PFSK-1 (cell line): Measurements from ENCODE around the gene AK2.

Experiments
- FOXP2 ChIP-seq: optimal IDR thresholded peaks from 2 replicates; pipeline ENCODE3; 2011; ENCODE audit warnings: borderline replicate concordance, control low read depth, inconsistent platforms; ENCODE audit not compliant: insufficient read depth; ENCODE audit errors: extremely low read length, extremely low read depth
- POLR2AphosphoS5 ChIP-seq: IDR thresholded peaks from 2 replicates; pipeline ENCODE4 v1.6.1; 2012; ENCODE audit warnings: low read depth, mild to moderate bottlenecking, control low read depth, low read length, moderate library complexity
- REST ChIP-seq, 2 experiments: IDR thresholded peaks; 2 replicates each; pipeline versions ENCODE4 v1.6.1 to v1.8.0; 2011 to 2012; ENCODE audit warnings: low read depth in 2 of 2, low read length in 2 of 2, control low read depth in 1 of 2, inconsistent platforms in 1 of 2, mild to moderate bottlenecking in 1 of 2, moderate library complexity in 1 of 2; ENCODE audit not compliant: insufficient read depth in 1 of 2
- SIN3A ChIP-seq: IDR thresholded peaks from 2 replicates; pipeline ENCODE4 v1.6.1; 2012; ENCODE audit warnings: mild to moderate bottlenecking, low read length, moderate library complexity, borderline replicate concordance; ENCODE audit not compliant: insufficient read depth
- TAF1 ChIP-seq: IDR thresholded peaks from 2 replicates; pipeline ENCODE4 v1.6.1; 2012; ENCODE audit warnings: low read length, control low read depth, borderline replicate concordance; ENCODE audit not compliant: insufficient read depth

The AK2 gene

GRCh38 chr1:33031506-33031905, 5.2 kb downstream of the AK2 start:
- TF ChIP-seq TAF1 (no peak), POLR2AphosphoS5 (no peak), REST (IDR thresholded peaks at IDR 0.05; ENCODE audit: insufficient read depth in 1 of 2, low read depth in 2 of 2, low read length in 2 of 2) (no peak)

GRCh38 chr1:33030575-33030974, 6.1 kb downstream of the AK2 start:
- TF ChIP-seq REST (IDR thresholded peaks at IDR 0.05; ENCODE audit: insufficient read depth in 1 of 2, low read depth in 2 of 2, low read length in 2 of 2), result no peak
- TF ChIP-seq TAF1, result no peak
- TF ChIP-seq POLR2AphosphoS5, result no peak
- TF ChIP-seq SIN3A, result no peak
- TF ChIP-seq FOXP2, result no peak

GRCh38 chr1:33029921-33030320, 6.8 kb downstream of the AK2 start:
- no peak for TF ChIP-seq FOXP2
- TF ChIP-seq POLR2AphosphoS5, result no peak
- TF ChIP-seq TAF1, result no peak
- no peak for TF ChIP-seq SIN3A
- no peak for TF ChIP-seq REST (IDR thresholded peaks at IDR 0.05; ENCODE audit: insufficient read depth in 1 of 2, low read depth in 2 of 2, low read length in 2 of 2)

- TF ChIP-seq TAF1 (no peak), POLR2AphosphoS5 (no peak), FOXP2 (no peak), SIN3A (no peak), REST (IDR thresholded peaks at IDR 0.05; ENCODE audit: insufficient read depth in 1 of 2, low read depth in 2 of 2, low read length in 2 of 2) (no peak)
Measured at GRCh38 chr1:33029209-33029608, 7.5 kb downstream of the AK2 start.

GRCh38 chr1:33025761-33026160, 10.9 kb downstream of the AK2 start:
- TF ChIP-seq FOXP2 (no peak), POLR2AphosphoS5 (no peak), REST (IDR thresholded peaks at IDR 0.05; ENCODE audit: insufficient read depth in 1 of 2, low read depth in 2 of 2, low read length in 2 of 2) (no peak), SIN3A (no peak)
